Measurements from ENCODE around the gene TNFRSF17.

DNA sequence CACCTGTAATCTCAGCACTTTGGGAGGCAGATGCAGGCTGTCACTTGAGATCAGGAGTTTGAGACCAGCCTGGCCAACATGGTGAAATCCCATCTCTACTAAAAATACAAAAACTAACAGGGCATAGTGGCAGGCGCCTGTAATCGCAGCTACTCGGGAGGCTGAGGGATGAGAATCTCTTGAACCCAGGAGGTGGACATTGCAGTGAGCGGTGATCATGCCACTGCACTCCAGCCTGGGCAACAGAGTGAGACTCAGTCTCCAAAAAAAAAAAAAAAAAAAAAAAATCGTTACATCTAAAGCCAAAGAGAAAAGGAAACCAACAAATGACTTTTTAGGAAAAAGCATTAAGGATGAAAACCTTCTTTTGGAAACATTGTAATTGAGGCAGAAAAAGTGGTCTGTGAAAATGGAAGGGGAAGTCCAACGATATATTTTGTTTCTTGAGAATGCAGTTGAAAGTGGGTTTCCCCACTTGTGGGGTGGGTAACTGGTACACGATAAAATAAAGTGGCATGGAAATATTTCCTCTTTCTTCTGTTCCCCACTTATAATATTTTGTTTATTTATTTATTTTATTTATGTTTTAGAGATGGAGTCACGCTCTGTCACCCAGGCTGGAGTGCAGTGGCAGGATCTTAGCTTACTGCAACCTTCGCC, 14.1 kb downstream of the TNFRSF17 start:
- TF ChIP-seq RCOR1 (IDR thresholded peaks at IDR 0.05; ENCODE audit: low read depth, low read length) = no peak
- TF ChIP-seq CTCF (IDR thresholded peaks at IDR 0.05) = no peak
- TF ChIP-seq POLR2AphosphoS2 (conservative IDR thresholded peaks at IDR 0.05; ENCODE audit: low read length) = no peak
- no peak for TF ChIP-seq BHLHE40 (IDR thresholded peaks at IDR 0.05; ENCODE audit: low read depth, low read length)
- TF ChIP-seq RFX5 (IDR thresholded peaks at IDR 0.05) = no peak
- TF ChIP-seq CHD4 (IDR thresholded peaks at IDR 0.05; ENCODE audit: borderline replicate concordance) = no peak
- TF ChIP-seq USF2 (IDR thresholded peaks at IDR 0.05) = no peak
- no peak for TF ChIP-seq MYC (IDR thresholded peaks at IDR 0.05; ENCODE audit: borderline replicate concordance, low read length)
- TF ChIP-seq POLR2A (IDR thresholded peaks at IDR 0.05; ENCODE audit: low read length) = no peak
- TF ChIP-seq, protein P1, sequence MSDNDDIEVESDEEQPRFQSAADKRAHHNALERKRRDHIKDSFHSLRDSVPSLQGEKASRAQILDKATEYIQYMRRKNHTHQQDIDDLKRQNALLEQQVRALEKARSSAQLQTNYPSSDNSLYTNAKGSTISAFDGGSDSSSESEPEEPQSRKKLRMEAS (IDR thresholded peaks at IDR 0.05) = no peak

All from A549 (cell line).